DND-41 (cell line): Measurements from ENCODE around the gene FDXR.

Experiments
- ATAC-seq: fragments of 200-7000 bp; cut with Tn5 transposase; 3 replicates; pipeline ENCODE4 v1.9.1; 2021; ENCODE audit warnings: low read depth; ENCODE audit not compliant: insufficient read depth
- DNase-seq: peaks from one replicate; pipeline ENCODE4 v3.0.0-alpha.2; 2020
- H2AFZ ChIP-seq: 2 replicates; pipeline ENCODE4 v1.6.0; 2012; ENCODE audit warnings: low read depth, low read length
- H3K27ac ChIP-seq: 2 replicates; pipeline ENCODE4 v1.5.1; 2012; ENCODE audit warnings: low read length, inconsistent platforms
- H3K27me3 ChIP-seq: fragments of 200-600 bp; sonication (generic); 2 replicates; pipeline ENCODE4 v1.6.0; 2012; ENCODE audit warnings: low read length, mild to moderate bottlenecking, inconsistent platforms; ENCODE audit not compliant: insufficient read depth, poor library complexity
- H3K36me3 ChIP-seq: 2 replicates; pipeline ENCODE4 v1.5.1; 2012; ENCODE audit warnings: low read length, inconsistent platforms; ENCODE audit not compliant: insufficient read depth
- H3K4me1 ChIP-seq: 2 replicates; pipeline ENCODE4 v1.5.1; 2012; ENCODE audit warnings: mild to moderate bottlenecking, low read length; ENCODE audit not compliant: insufficient read depth
- H3K4me2 ChIP-seq: 2 replicates; pipeline ENCODE4 v1.6.0; 2012; ENCODE audit warnings: mild to moderate bottlenecking, moderate library complexity, low read length, inconsistent platforms; ENCODE audit not compliant: insufficient read depth
- H3K4me3 ChIP-seq, 2 experiments: fragments of 200-600 bp in 1 of 2; shearing (Covaris generic) in 1 of 2; 2 replicates each; pipeline ENCODE4 v1.5.1; 2012 to 2016; ENCODE audit warnings: inconsistent platforms in 2 of 2, low read length in 2 of 2, mild to moderate bottlenecking in 2 of 2, low read depth in 1 of 2, moderate library complexity in 1 of 2
- H3K79me2 ChIP-seq: 2 replicates; pipeline ENCODE4 v1.6.0; 2012; ENCODE audit warnings: low read length, inconsistent platforms; ENCODE audit not compliant: insufficient read depth
- H3K9ac ChIP-seq: 2 replicates; pipeline ENCODE4 v1.6.0; 2012; ENCODE audit warnings: low read depth, mild to moderate bottlenecking, inconsistent platforms, low read length, moderate library complexity
- H3K9me3 ChIP-seq: 2 replicates; pipeline ENCODE4 v1.5.1; 2012; ENCODE audit warnings: low read length, moderate library complexity, mild to moderate bottlenecking, inconsistent platforms; ENCODE audit not compliant: insufficient read depth, severe bottlenecking
- H4K20me1 ChIP-seq: 2 replicates; pipeline ENCODE4 v1.6.0; 2012; ENCODE audit warnings: low read length; ENCODE audit not compliant: insufficient read depth
- EZH2 ChIP-seq: IDR thresholded peaks from 3 replicates; pipeline ENCODE4 v1.6.1; 2012; ENCODE audit warnings: borderline replicate concordance, low read depth, mild to moderate bottlenecking, moderate library complexity, low read length, inconsistent platforms; ENCODE audit not compliant: severe bottlenecking
- TF ChIP-seq, protein P1 (sequence below): IDR thresholded peaks from 2 replicates; pipeline ENCODE4 v1.5.1; 2012; ENCODE audit warnings: borderline replicate concordance, low read length, moderate library complexity, mild to moderate bottlenecking; ENCODE audit not compliant: poor library complexity, severe bottlenecking; ENCODE audit errors: extremely low read depth

Gene FDXR

DNA sequence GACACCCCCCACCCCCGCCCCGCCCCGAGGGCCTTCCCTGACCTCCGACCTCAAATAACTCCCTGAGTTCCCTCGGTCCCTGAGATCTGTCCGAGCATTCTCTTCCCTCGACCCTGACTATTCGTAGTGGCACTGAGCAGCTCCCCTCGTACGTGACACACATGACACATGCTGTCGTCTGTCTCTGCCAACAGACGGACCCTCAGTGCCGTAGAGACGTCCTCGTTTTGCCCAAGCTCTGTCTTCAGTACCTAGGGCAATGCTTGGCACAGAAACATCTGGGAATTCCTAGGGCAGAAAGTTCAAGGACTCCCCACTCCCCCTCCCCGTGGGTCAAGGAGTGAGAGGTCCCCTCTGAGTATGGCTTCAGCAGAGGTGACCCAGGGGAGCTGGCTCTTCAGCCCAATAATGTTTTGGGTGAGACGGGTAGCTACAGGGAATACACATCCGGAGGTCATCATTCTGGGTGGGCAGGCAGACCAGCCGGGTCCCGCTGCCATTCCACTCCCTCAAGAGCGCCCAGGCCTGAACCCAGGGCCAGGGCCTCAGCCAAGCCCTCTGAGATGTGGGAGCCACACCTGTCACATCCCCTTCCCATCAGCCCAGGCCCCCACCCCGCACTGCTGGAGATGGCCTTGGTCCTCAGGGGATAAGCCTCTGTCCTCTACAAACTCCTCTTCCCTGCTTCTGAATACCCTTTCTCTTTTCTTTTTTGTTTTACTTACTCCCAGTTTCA lies 21.3 kb upstream of the FDXR start:
- no peak for DNase-seq
- Histone ChIP-seq H3K27ac (no peak overlapping the region), H3K9me3 (no peaks in the 10 kb centered on the region), H3K27me3 (peaks cover 8% of the 10 kb centered on the region), H3K4me1 (no peaks in the 10 kb centered on the region), H2AFZ (no peak overlapping the region), H4K20me1 (no peaks in the 10 kb centered on the region), H3K9ac (no peak overlapping the region), H3K79me2 (no peaks in the 10 kb centered on the region), H3K4me2 (no peak overlapping the region), H3K36me3 (no peaks in the 10 kb centered on the region), H3K4me3 (no peak overlapping the region)
- TF ChIP-seq, protein P1, sequence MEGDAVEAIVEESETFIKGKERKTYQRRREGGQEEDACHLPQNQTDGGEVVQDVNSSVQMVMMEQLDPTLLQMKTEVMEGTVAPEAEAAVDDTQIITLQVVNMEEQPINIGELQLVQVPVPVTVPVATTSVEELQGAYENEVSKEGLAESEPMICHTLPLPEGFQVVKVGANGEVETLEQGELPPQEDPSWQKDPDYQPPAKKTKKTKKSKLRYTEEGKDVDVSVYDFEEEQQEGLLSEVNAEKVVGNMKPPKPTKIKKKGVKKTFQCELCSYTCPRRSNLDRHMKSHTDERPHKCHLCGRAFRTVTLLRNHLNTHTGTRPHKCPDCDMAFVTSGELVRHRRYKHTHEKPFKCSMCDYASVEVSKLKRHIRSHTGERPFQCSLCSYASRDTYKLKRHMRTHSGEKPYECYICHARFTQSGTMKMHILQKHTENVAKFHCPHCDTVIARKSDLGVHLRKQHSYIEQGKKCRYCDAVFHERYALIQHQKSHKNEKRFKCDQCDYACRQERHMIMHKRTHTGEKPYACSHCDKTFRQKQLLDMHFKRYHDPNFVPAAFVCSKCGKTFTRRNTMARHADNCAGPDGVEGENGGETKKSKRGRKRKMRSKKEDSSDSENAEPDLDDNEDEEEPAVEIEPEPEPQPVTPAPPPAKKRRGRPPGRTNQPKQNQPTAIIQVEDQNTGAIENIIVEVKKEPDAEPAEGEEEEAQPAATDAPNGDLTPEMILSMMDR: no peak
- TF ChIP-seq EZH2: no peak
- ATAC-seq: no peak

DNA sequence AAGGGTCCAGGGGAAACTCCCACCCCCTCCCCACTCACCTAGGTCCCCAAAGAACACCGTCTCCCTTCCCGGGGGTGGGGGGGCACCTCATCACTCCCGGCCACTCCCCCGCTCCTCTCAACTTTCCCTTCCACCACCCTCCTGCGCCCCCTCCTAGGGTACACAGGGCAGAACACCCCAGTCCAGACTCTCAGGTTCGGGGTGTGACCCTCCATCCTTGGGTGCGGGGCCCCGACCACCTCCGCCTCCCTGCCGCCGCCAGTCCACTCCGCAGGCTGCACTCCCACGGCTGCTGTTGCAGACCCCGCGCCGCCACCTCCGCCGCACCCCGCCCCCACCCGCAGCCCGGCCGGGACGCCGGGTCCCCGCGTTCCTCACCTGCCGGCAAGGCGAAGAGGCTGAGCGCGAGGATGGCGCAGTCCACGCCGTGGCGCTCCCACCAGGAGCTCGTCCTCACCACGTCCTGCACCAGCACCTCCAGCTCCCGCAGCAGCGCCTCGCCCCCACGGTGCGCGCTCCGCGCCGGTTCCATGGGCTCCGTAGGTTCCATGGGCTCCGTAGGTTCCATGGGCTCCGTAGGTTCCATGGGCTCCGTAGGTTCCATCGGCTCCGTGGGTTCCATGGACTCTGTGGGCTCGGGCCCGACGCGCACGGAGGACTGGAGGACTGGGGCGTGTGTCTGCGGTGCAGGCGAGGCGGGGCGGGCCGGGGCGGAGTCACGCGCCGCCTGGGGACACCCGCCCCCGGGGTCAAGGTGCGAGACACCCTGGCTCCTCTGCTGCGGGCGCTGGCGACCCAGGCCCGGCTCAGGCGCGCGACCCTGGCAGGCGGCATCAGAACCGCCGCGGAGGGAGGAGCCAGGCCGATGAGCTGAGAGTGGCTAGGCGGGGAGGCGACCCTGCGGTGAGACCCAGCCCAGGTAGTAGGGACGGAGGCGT lies 20.4 kb upstream of the FDXR start, which contains the start of gene FADS6:
FADS6 (minus strand) TSS at position 660 of the 938 bp plus-strand sequence; CDS start at position 622, 38 bp downstream.
- Histone ChIP-seq H2AFZ (no peak within 1 kb of the TSS), H3K9ac (no peak within 1 kb of the TSS)

DNA sequence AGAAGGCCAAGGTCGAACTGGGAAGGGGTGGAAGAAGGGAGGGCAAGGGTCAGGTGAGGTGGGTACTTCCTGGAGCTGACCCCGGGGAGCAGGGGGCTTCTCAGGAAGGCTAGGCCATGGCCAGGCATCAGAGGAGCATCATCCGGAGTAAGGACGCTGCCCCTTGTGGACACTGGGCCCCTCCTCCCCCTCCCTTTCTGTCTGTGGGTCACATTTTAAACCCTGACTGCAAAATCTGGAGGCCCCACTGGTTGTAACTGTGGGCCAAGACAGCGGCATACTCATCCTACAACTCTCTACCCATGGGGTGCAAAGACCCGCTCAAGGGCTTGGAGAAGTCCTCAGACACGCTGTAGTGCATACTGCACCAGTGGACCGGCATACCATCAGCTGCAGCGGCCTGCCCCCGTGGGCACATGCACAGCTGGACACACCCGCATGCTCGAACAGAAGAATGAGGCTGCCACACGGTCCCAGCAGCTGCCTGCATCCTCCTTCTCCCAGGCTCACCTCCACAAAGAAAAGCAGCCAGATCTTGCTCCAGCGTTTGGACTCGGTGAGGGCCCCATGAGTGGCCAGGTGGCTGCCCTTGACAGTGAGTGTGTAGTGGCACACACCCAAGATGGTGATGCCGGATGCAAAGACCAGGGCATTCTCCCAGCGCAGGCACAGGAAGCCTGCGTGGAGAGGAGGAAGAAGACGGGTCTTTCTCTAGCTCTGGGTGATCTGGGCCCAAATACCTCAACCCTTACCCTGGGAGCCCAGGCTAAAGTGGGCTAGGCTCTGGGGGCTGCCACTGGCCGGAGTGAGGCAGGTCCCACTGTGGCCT lies 19.4 kb upstream of the FDXR start:
- DNase-seq: no peak
- no peak overlapping the region for H3K4me3 ChIP-seq
- H3K4me2 ChIP-seq: no peak overlapping the region
- no peaks in the 10 kb centered on the region for H4K20me1 ChIP-seq
- no peak overlapping the region for H3K27ac ChIP-seq
- H3K27me3 ChIP-seq: peaks cover 8% of the 10 kb centered on the region
- H3K36me3 ChIP-seq: no peaks in the 10 kb centered on the region
- no peak for ATAC-seq
- no peak overlapping the region for H2AFZ ChIP-seq
- H3K9me3 ChIP-seq: no peaks in the 10 kb centered on the region
- H3K4me1 ChIP-seq: no peaks in the 10 kb centered on the region
- TF ChIP-seq, protein P1: no peak
- no peak for TF ChIP-seq EZH2
- no peak overlapping the region for H3K9ac ChIP-seq
- H3K79me2 ChIP-seq: no peaks in the 10 kb centered on the region

More for the DNA sequence above, 20.4 kb upstream of the FDXR start, which contains the start of gene FADS6:
- H3K79me2 ChIP-seq: no peaks in the 10 kb centered on the region
- no peak within 1 kb of the TSS for H3K4me2 ChIP-seq
- no peaks in the 10 kb centered on the region for H3K4me1 ChIP-seq
- TF ChIP-seq, protein P1: no peak
- no peak for TF ChIP-seq EZH2
- H3K36me3 ChIP-seq: no peaks in the 10 kb centered on the region
- no peaks in the 10 kb centered on the region for H4K20me1 ChIP-seq
- no peaks in the 10 kb centered on the region for H3K9me3 ChIP-seq
- ATAC-seq: no peak
- no peak for DNase-seq
- peaks cover 8% of the 10 kb centered on the region for H3K27me3 ChIP-seq
- H3K27ac ChIP-seq: no peak within 1 kb of the TSS
- H3K4me3 ChIP-seq: no peak within 1 kb of the TSS
